ENCODE results near the gene PARS2.
A peak's percentile ranks its signal among the peaks of the same experiment; 100 is the strongest.

The PARS2 gene

GRCh38 chr1:54745864-54746263, 18.5 kb downstream of the PARS2 start:
- Histone ChIP-seq H2BK120ac (ENCODE audit: low read depth, low read length) (no peak overlapping the region), H3K4me1 (ENCODE audit: control insufficient read depth in 2 of 2, insufficient read depth in 1 of 2, low read depth in 1 of 2, low read length in 2 of 2) (no peaks in the 10 kb centered on the region), H2BK5ac (ENCODE audit: low read length) (no peak overlapping the region), H3K27ac (replicated peaks; ENCODE audit: low read length) (no peak overlapping the region), H3K36me3 (replicated peaks in 1 of 2; ENCODE audit: control insufficient read depth in 2 of 2, insufficient read depth in 2 of 2, low read length in 2 of 2) (peaks cover 19 to 32% of the 10 kb centered on the region in 2 donors), H3K4me3 (ENCODE audit: low read length in 2 of 2) (no peak overlapping the region), H2BK15ac (ENCODE audit: low read length) (no peak overlapping the region), H3K9ac (ENCODE audit: low read depth, low read length, poor library complexity) (no peak overlapping the region), H3K27me3 (ENCODE audit: control insufficient read depth in 3 of 3, insufficient read depth in 3 of 3, low read depth in 1 of 3, low read length in 3 of 3) (peaks cover 0 to 6% (median 0%) of the 10 kb centered on the region in 3 experiments), H3K4me2 (ENCODE audit: insufficient read depth, low read length, poor library complexity, severe bottlenecking) (no peak overlapping the region), H4K8ac (ENCODE audit: low read depth, low read length) (no peak overlapping the region), H3K9me3 (replicated peaks in 1 of 2; ENCODE audit: control insufficient read depth in 2 of 2, insufficient read depth in 1 of 2, low read depth in 1 of 2, low read length in 2 of 2) (no peaks in the 10 kb centered on the region), H2BK12ac (ENCODE audit: low read length) (no peak overlapping the region), H3K14ac (ENCODE audit: low read length) (no peak overlapping the region), H2AFZ (ENCODE audit: low read length) (no peak overlapping the region), H3K23ac (ENCODE audit: low read depth, low read length, poor library complexity) (no peak overlapping the region), H3K18ac (ENCODE audit: low read length) (no peak overlapping the region), H2AK5ac (ENCODE audit: low read depth, low read length) (no peak overlapping the region), H4K91ac (ENCODE audit: low read depth, low read length, poor library complexity) (no peak overlapping the region), H3K79me1 (ENCODE audit: low read depth, low read length) (no peaks in the 10 kb centered on the region), H3K4ac (ENCODE audit: low read length) (no peak overlapping the region)
- no CpG with 5 or more reads among the region's 4 CpGs for WGBS, 2 donors (ENCODE audit: extremely low coverage in 2 of 2, insufficient read length in 2 of 2, insufficient replicate concordance in 1 of 2)
- DNase-seq (ENCODE audit: low spot score) = no peak

- Histone ChIP-seq H3K14ac (ENCODE audit: low read length) (no peak overlapping the region), H3K4me1 (ENCODE audit: control insufficient read depth in 2 of 2, insufficient read depth in 1 of 2, low read depth in 1 of 2, low read length in 2 of 2) (no peaks in the 10 kb centered on the region), H2BK12ac (ENCODE audit: low read length) (no peak overlapping the region), H3K36me3 (replicated peaks in 1 of 2; ENCODE audit: control insufficient read depth in 2 of 2, insufficient read depth in 2 of 2, low read length in 2 of 2) (peaks cover 25 to 37% of the 10 kb centered on the region in 2 donors), H3K23ac (ENCODE audit: low read depth, low read length, poor library complexity) (peak overlapping the region; percentile 32), H3K18ac (ENCODE audit: low read length) (no peak overlapping the region), H3K4ac (ENCODE audit: low read length) (no peak overlapping the region), H2BK120ac (ENCODE audit: low read depth, low read length) (no peak overlapping the region), H3K4me3 (ENCODE audit: low read length in 2 of 2) (no peak overlapping the region), H3K9me3 (replicated peaks in 1 of 2; ENCODE audit: control insufficient read depth in 2 of 2, insufficient read depth in 1 of 2, low read depth in 1 of 2, low read length in 2 of 2) (no peaks in the 10 kb centered on the region), H3K79me1 (ENCODE audit: low read depth, low read length) (no peaks in the 10 kb centered on the region), H2AK5ac (ENCODE audit: low read depth, low read length) (peak overlapping the region; percentile 22), H2AFZ (ENCODE audit: low read length) (no peak overlapping the region), H3K9ac (ENCODE audit: low read depth, low read length, poor library complexity) (peak overlapping the region; percentile 61), H4K91ac (ENCODE audit: low read depth, low read length, poor library complexity) (no peak overlapping the region), H2BK15ac (ENCODE audit: low read length) (no peak overlapping the region), H3K27me3 (ENCODE audit: control insufficient read depth in 3 of 3, insufficient read depth in 3 of 3, low read depth in 1 of 3, low read length in 3 of 3) (peaks cover 0 to 6% (median 0%) of the 10 kb centered on the region in 3 experiments), H4K8ac (ENCODE audit: low read depth, low read length) (no peak overlapping the region), H2BK5ac (ENCODE audit: low read length) (no peak overlapping the region), H3K27ac (replicated peaks; ENCODE audit: low read length) (no peak overlapping the region), H3K4me2 (ENCODE audit: insufficient read depth, low read length, poor library complexity, severe bottlenecking) (no peak overlapping the region)
- no peak for DNase-seq (ENCODE audit: low spot score)
- WGBS, 2 donors (ENCODE audit: extremely low coverage in 2 of 2, insufficient read length in 2 of 2, insufficient replicate concordance in 1 of 2) = no CpG with 5 or more reads among the region's 6 CpGs
Measured at GRCh38 chr1:54745274-54745673, 19.0 kb downstream of the PARS2 start.

DNA sequence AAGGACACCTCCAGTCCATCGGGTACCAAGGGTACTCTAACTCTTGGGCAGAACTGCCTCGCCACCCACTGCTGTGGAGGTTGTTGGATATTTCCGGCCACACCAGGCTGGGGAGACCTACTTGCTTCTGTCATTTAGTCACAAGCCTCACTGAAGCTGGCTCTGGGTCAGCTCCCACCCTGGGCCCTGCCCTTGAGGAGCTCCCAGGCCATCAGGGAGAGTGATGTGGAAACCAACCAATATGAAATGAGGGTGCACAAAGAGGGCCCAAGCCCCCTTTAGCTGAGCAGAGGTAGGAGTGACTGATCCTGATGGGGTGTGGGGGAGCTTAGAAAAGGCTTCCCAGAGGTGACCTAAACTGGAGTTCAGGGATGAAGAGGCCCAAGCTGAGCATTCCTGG, 19.6 kb downstream of the PARS2 start:
- Histone ChIP-seq H4K91ac (ENCODE audit: low read depth, low read length, poor library complexity) (no peak overlapping the region), H3K18ac (ENCODE audit: low read length) (no peak overlapping the region), H2BK15ac (ENCODE audit: low read length) (no peak overlapping the region), H3K79me1 (ENCODE audit: low read depth, low read length) (no peaks in the 10 kb centered on the region), H3K4me2 (ENCODE audit: insufficient read depth, low read length, poor library complexity, severe bottlenecking) (no peak overlapping the region), H3K14ac (ENCODE audit: low read length) (no peak overlapping the region), H3K9me3 (replicated peaks in 1 of 2; ENCODE audit: control insufficient read depth in 2 of 2, insufficient read depth in 1 of 2, low read depth in 1 of 2, low read length in 2 of 2) (no peaks in the 10 kb centered on the region), H2BK5ac (ENCODE audit: low read length) (no peak overlapping the region), H2AK5ac (ENCODE audit: low read depth, low read length) (no peak overlapping the region), H3K23ac (ENCODE audit: low read depth, low read length, poor library complexity) (no peak overlapping the region), H4K8ac (ENCODE audit: low read depth, low read length) (no peak overlapping the region), H3K4me3 (ENCODE audit: low read length in 2 of 2) (no peak overlapping the region), H3K9ac (ENCODE audit: low read depth, low read length, poor library complexity) (no peak overlapping the region), H2BK12ac (ENCODE audit: low read length) (no peak overlapping the region), H3K4ac (ENCODE audit: low read length) (no peak overlapping the region), H2AFZ (ENCODE audit: low read length) (no peak overlapping the region), H3K4me1 (ENCODE audit: control insufficient read depth in 2 of 2, insufficient read depth in 1 of 2, low read depth in 1 of 2, low read length in 2 of 2) (no peaks in the 10 kb centered on the region), H3K36me3 (replicated peaks in 1 of 2; ENCODE audit: control insufficient read depth in 2 of 2, insufficient read depth in 2 of 2, low read length in 2 of 2) (peaks cover 28 to 43% of the 10 kb centered on the region in 2 donors), H3K27ac (replicated peaks; ENCODE audit: low read length) (no peak overlapping the region), H2BK120ac (ENCODE audit: low read depth, low read length) (no peak overlapping the region), H3K27me3 (ENCODE audit: control insufficient read depth in 3 of 3, insufficient read depth in 3 of 3, low read depth in 1 of 3, low read length in 3 of 3) (peaks cover 0 to 6% (median 0%) of the 10 kb centered on the region in 3 experiments)
- no peak for DNase-seq (ENCODE audit: low spot score)
- no CpG with 5 or more reads among the region's 3 CpGs for WGBS, 2 donors (ENCODE audit: extremely low coverage in 2 of 2, insufficient read length in 2 of 2, insufficient replicate concordance in 1 of 2)

DNA sequence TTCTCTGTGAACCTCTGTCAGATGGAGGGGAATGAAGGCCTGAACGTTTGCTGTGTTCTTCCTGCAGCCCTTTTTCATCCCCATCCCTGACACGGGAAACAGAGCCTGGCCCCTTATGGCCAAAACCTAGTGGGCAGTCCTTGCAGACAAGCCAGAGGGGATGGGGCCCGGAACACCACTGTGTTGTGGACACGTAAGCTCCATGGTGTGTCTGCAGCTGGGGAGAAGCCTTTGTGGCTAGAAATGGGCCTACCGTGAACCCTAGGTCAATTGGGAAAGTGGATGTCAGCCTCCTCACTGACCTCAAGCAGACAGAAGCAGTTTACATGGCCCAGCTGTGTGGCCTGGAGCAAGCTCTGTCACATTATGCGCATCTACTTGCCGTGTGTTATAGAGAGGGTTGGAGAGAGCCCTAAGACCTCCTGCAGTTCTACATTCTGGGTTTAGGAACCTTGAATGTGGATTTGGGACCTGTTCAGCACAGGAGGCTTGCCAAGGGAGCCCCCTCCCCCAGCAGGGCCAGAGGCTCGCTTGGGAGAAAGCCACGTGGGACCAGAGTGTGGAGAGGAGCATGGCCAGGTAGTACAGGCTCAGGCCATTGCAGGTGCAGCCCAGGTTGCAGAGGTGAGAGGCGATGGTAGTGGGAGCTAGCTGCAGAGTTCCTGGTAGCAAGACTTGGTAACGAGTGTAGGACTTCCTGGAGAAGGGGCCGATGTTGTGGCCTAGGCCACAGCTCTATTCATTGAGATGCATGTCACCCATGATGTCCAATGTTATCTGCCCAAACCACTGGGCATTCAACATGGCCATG, 20.7 kb downstream of the PARS2 start:
- no peak overlapping the region for H2AFZ ChIP-seq (ENCODE audit: low read length)
- H3K4me1 ChIP-seq (ENCODE audit: control insufficient read depth in 2 of 2, insufficient read depth in 1 of 2, low read depth in 1 of 2, low read length in 2 of 2) = no peaks in the 10 kb centered on the region
- H3K27ac ChIP-seq (replicated peaks; ENCODE audit: low read length) = no peak overlapping the region
- no peak overlapping the region for H4K8ac ChIP-seq (ENCODE audit: low read depth, low read length)
- peak overlapping the region; percentile 22 for H3K9ac ChIP-seq (ENCODE audit: low read depth, low read length, poor library complexity)
- H3K27me3 ChIP-seq (ENCODE audit: control insufficient read depth in 3 of 3, insufficient read depth in 3 of 3, low read depth in 1 of 3, low read length in 3 of 3) = peaks cover 0 to 6% (median 0%) of the 10 kb centered on the region in 3 experiments
- H2BK12ac ChIP-seq (ENCODE audit: low read length) = no peak overlapping the region
- H3K4me2 ChIP-seq (ENCODE audit: insufficient read depth, low read length, poor library complexity, severe bottlenecking) = no peak overlapping the region
- H3K18ac ChIP-seq (ENCODE audit: low read length) = no peak overlapping the region
- H3K36me3 ChIP-seq (replicated peaks in 1 of 2; ENCODE audit: control insufficient read depth in 2 of 2, insufficient read depth in 2 of 2, low read length in 2 of 2) = peaks cover 32 to 54% of the 10 kb centered on the region in 2 donors
- no peak overlapping the region for H3K4me3 ChIP-seq (ENCODE audit: low read length in 2 of 2)
- H3K4ac ChIP-seq (ENCODE audit: low read length) = no peak overlapping the region
- H2BK5ac ChIP-seq (ENCODE audit: low read length) = no peak overlapping the region
- no CpG with 5 or more reads among the region's 12 CpGs for WGBS, 2 donors (ENCODE audit: extremely low coverage in 2 of 2, insufficient read length in 2 of 2, insufficient replicate concordance in 1 of 2)
- H2BK15ac ChIP-seq (ENCODE audit: low read length) = no peak overlapping the region
- no peak overlapping the region for H2AK5ac ChIP-seq (ENCODE audit: low read depth, low read length)
- H4K91ac ChIP-seq (ENCODE audit: low read depth, low read length, poor library complexity) = no peak overlapping the region
- no peaks in the 10 kb centered on the region for H3K9me3 ChIP-seq (replicated peaks in 1 of 2; ENCODE audit: control insufficient read depth in 2 of 2, insufficient read depth in 1 of 2, low read depth in 1 of 2, low read length in 2 of 2)
- H3K79me1 ChIP-seq (ENCODE audit: low read depth, low read length) = no peaks in the 10 kb centered on the region
- no peak overlapping the region for H3K14ac ChIP-seq (ENCODE audit: low read length)
- H3K23ac ChIP-seq (ENCODE audit: low read depth, low read length, poor library complexity) = no peak overlapping the region
- no peak for DNase-seq (ENCODE audit: low spot score)
- H2BK120ac ChIP-seq (ENCODE audit: low read depth, low read length) = no peak overlapping the region
